GM18499 (cell line): ENCODE data around the gene TMEM231.
"Not testable (repeated sequence)": the region's sequence is repeated elsewhere in the genome, so short reads cannot be mapped to it uniquely, and the experiment has no call there.

ENCODE experiments used
- ATAC-seq: cut with Tn5 transposase; IDR thresholded peaks from one replicate; pipeline ENCODE4 v1.9.1; 2021; ENCODE audit warnings: moderate number of reproducible peaks; ENCODE audit not compliant: insufficient read depth, unreplicated experiment

TMEM231 gene

GRCh38 chr16:75570396-75571065 lies 14.5 kb upstream of the TMEM231 start:
- ATAC-seq, result no peak

DNA sequence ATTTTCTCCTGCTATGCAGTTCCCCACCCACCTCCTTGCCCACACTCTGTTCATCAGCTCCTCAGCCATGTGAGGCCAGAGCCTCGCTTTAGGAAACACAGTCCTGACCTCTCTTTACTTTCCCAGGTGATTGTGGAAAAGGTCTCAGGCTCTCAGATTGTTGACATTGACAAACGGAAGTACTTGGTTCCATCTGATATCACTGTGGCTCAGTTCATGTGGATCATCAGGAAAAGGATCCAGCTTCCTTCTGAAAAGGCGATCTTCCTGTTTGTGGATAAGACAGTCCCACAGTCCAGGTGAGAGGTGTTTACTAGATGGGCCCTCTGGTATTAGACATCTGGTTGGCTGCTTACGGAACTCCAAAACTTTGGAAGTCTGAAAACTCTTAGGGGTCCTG lies 11.9 kb upstream of the TMEM231 start:
- ATAC-seq, result no peak

GRCh38 chr16:75566758-75567255 lies 10.8 kb upstream of the TMEM231 start:
- no peak for ATAC-seq

DNA sequence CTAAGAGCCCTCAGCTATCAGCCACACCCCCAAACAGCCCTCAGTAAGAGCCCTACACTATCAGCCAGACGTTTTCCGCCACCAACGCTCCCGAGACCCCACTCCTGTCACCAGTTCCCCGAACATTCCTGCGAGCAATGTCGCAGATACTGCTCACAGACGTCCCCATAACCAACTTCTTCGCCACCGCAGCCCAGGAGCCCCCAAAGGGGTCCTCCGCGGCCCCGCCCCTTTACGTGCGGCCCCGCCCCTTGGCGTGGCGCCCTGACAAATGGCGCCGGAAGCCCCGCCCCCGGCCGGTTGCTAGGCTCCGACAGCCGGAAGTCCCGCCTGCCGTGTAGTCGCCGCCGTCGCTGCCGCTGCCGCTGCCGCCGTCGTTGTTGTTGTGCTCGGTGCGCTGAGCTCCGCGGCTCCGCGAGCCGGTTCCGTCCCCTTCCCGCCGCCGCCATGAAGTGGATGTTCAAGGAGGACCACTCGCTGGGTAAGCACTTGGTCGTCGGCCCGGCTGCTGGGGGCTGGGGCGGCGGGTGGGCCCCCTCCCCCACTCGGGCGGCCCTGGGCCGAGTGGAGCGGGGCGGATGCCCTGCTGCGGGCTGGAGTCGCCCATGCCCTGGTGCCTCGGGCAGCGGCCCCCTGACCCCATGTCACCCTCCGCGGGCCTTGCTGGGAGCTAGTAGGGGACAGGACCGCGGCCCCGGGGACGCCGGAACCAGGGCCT lies 10.1 kb upstream of the TMEM231 start, which contains the start of gene GABARAPL2:
TSS of gene GABARAPL2 (plus strand) at position 340 of the 718 bp plus-strand sequence. CDS start at position 448, 108 bp downstream.
- ATAC-seq, result peak; percentile 33

DNA sequence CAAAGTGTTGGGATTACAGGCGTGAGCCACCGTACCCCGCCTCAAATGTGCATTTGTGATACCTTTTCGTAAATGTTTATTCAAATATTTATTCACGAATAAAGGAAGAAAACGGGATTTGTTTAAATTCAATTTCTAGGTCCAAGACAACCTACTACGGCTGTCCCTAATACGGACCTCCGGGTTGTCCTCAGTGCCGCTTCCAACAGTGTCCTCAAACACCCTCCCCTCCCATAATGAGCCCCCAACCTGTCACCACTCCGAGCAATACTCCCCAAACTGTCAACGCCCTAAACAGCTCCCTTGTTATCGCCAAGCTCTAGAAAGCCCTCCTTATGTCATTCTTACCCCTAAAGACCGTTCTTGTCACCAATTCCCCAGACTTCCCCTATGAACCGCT lies 9.6 kb upstream of the TMEM231 start:
- no peak for ATAC-seq

DNA sequence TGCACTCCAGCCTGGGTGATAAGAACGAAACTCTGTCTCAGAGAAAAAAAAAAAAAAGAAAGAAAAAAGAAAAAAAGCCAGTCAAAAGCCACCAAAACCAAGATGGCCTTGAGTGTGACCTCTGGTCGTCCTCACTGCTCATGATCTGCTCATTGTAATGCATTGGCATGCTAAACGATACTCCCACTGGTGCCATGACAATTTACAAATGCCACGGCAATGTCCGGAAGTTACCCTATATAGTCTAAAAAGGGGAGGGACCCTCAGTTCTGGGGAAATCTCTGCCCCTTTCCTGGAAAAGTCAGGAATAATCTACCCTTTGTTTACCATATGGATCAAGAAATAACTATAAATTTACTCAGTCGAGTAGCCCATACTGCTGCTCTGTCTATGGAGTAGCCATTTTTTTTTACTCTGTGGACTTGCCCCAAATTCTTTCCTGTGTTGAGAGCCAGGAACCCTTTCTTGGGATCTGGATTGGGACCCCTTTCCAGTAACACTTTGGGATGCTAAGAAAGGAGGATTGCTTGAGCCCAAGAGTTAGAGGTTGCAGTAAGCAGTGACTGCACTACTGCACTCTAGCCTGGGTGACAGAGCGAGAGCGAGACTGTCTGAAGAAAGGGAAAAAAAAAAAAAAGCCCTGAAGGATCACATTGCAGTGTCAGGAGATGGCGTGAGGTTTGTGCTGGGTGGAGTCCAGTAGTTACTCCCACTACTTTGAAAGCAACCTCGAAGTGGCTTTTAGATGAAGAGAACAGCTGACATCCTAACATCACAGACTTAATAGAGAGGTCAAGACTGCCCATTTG lies 3.7 kb upstream of the TMEM231 start:
- ATAC-seq, result no peak

DNA sequence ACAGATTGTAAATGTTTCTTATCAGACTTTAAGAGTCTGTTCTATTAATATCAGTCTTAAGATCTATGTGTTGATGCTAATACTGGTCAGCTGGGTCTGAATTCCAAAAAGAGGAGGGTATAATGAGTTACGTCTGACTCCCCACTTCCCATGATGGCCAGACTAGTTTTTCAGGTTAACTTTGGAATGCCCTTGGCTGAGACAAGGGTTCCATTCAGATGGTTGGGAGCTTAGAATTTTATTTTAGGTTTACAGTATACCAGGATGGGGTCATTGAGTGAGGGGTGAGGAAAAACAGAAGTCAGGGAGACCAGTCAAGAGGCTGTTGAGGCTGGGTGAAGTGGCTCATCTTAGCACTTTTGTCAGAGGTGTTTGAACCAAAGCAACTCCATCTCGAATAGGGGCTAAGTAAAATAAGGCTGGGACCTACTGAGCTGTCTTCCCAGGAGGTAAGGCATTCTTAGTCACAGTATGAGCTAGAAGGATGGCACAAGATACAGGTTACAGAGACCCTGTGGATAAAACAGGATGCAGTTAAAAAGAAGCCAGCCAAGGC lies 2.9 kb upstream of the TMEM231 start:
- ATAC-seq, result no peak

GRCh38 chr16:75556431-75556950 lies 439 bp upstream of the TMEM231 start:
- ATAC-seq, result no peak

DNA sequence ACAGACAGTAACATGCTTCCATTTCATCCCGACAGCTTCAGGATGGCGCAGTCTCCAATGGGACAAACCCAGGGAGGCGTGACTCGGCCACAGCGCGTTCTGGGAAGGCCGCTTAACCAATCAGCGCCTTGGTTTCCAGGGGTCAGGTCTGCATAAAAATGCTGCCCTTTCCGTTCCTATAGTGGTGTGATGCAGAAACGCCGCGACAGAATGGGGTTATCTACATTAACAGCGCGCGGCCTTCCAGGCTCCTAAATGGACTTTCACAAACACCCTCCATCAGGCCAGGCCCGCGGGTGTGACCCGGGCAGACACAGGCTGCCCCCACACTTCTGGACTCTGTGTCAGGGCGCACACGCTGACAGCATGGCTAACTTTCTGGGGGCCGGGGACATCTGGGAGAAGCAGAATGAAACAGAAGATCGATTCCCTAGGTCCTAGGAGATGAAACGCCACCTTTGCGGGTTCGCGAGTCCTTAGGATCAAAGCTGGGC lies 792 bp downstream of the TMEM231 start:
- ATAC-seq, result no peak

DNA sequence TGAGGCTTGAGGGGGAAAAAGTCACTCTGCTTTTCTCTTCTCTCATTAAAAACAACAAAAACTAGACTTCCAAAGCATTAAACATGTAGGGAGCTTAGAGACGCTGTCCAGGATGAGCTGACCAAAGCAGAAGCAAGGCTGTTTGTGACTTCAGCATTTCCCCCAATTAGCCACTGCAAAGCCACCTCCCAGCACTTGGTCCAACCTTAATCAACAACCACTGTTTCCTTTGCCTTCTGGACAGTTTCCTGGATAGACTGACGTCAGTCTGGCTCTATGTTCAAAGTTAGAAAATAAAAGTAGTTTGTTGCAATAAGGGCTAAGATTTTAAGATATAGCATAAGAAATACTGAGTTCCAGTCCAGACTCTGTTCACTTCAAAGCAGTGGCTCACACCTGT lies 3.1 kb downstream of the TMEM231 start:
- ATAC-seq, result no peak

DNA sequence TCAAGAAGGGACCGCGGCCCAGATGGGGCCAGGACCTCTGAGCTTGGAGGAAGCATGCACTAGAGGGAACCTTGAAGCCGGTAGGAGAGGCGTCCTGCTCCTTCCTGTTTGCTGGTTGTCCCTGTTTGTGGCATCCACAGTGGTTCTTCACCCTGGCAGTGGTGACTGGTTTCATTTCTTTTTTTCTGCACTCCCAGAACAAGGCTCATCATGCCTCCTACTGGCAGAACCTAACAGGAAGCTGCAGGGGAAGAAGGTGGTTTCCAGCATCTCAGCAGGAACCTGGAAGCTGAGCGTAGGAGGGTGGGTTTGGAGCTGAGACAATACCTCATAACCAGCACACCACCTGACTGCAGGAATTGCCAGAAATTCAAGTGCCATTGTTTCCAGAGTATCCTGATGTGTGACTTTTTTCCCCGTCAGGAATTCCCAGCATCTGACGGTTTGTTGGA lies 5.8 kb downstream of the TMEM231 start:
- ATAC-seq, result peak; percentile 50

DNA sequence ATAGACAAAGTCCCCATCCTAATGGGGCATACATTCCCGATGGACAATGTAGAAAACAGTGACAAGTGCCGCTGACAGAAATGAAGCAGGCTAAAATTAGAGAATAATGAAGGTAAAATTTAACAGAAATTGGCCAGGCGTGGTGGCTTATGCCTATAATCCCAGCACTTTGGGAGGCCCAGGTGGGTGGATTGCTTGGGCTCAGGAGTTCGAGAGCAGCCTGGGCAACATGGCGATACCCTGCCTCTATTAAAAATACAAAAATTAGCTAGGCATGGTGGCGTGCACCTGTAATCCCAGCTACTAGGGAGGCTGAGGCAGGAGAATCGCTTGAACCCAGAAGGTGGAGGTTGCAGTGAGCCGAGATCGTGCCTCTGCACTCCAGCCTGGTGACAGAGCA lies 7.6 kb downstream of the TMEM231 start:
- not testable (repeated sequence) for ATAC-seq

DNA sequence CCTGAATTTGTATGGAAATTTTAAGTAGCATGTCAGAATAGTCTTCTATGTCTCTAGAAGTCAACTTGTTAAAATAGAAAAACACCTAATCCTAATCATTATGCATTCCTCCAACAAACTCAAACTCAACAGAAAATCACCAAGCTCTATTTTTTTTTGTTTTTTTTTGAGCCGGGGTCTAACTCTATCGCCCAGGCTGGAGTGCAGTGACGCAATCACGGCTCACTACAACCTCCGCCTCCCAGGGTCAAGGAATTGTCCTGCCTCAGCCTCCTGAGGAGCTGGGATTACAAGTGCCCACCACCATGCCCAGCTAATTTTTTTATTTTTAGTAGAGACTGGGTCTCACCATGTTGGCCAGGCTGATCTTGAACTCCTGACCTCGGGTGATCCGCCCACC lies 9.8 kb downstream of the TMEM231 start:
- ATAC-seq, result no peak

DNA sequence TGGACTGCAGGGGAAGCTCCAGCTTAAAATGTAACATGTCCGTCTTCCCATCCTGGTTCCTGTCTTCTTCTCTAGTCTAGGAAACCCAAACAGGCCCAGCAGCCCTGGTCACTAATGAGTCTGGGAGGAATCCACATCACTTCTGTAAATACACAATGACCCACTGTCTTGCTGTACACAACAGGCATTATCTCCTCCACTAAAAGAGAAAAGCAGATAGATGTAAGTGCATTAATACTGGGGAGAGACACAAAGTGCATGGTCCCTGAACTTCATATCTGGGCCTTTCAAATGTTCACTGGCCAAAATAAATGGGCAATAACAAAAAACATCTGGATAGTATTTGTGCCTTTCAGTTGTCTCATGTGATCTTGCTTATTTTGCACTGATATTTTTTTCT lies 10.2 kb downstream of the TMEM231 start:
- not testable (repeated sequence) for ATAC-seq

- not testable (repeated sequence) for ATAC-seq
Measured at GRCh38 chr16:75542462-75542861, 13.6 kb downstream of the TMEM231 start.

- no peak for ATAC-seq
Measured at GRCh38 chr16:75541236-75541635, 14.8 kb downstream of the TMEM231 start.

GRCh38 chr16:75538882-75539565 lies 17.0 kb downstream of the TMEM231 start:
- ATAC-seq, result not testable (repeated sequence)

- ATAC-seq, result no peak
Measured at GRCh38 chr16:75537776-75538175, 18.3 kb downstream of the TMEM231 start.

GRCh38 chr16:75535901-75536300 lies 20.2 kb downstream of the TMEM231 start, which contains the start of gene CHST5:
Gene CHST5 (minus strand): TSS chr16:75536108. CDS start chr16:75530384, 5,724 bp downstream.
- no peak for ATAC-seq
